GM12878 (cell line): ENCODE measurements around the gene AKNA. TPM values are rescaled to one million over a fixed set of nuclear protein-coding genes. Genes with fewer than 3 reads are reported as not detected.

Experiments
- BCL11A ChIP-seq: IDR thresholded peaks from 2 replicates; pipeline ENCODE4 v1.6.1; 2011; ENCODE audit warnings: low read depth, low read length
- BHLHE40 ChIP-seq, 2 experiments: fragments of 450-650 bp in 1 of 2; IDR thresholded peaks; 2 replicates each; pipeline ENCODE4 v1.6.1; 2011 to 2017; ENCODE audit warnings: low read depth in 2 of 2, borderline replicate concordance in 1 of 2, improper control_type of control experiment in 1 of 2, low read length in 1 of 2, mild to moderate bottlenecking in 1 of 2
- BMI1 ChIP-seq: fragments of 450-650 bp; IDR thresholded peaks from 2 replicates; pipeline ENCODE4 v1.6.1; 2016; ENCODE audit warnings: mild to moderate bottlenecking, moderate library complexity, borderline replicate concordance
- FOXM1 ChIP-seq: IDR thresholded peaks from 2 replicates; pipeline ENCODE4 v1.6.1; 2012; ENCODE audit warnings: low read depth, mild to moderate bottlenecking, inconsistent platforms, low read length, moderate library complexity
- LARP7 ChIP-seq: fragments of 450-650 bp; IDR thresholded peaks from 2 replicates; pipeline ENCODE4 v1.6.1; 2017; ENCODE audit warnings: mild to moderate bottlenecking
- NFYA ChIP-seq: IDR thresholded peaks from 2 replicates; pipeline ENCODE4 v1.6.1; 2011; ENCODE audit warnings: low read depth, mild to moderate bottlenecking, low read length, improper control_type of control experiment, borderline replicate concordance
- NKRF ChIP-seq: fragments of 450-650 bp; conservative IDR thresholded peaks from 2 replicates; pipeline ENCODE4 v1.6.1; 2017; ENCODE audit warnings: mild to moderate bottlenecking, moderate library complexity
- PRDM15 ChIP-seq: fragments of 450-650 bp; formaldehyde crosslinking; IDR thresholded peaks from 2 replicates; pipeline ENCODE4 v1.4.0; 2020; ENCODE audit warnings: mild to moderate bottlenecking, moderate library complexity
- SIX5 ChIP-seq: IDR thresholded peaks from 2 replicates; pipeline ENCODE4 v1.6.1; 2011; ENCODE audit warnings: mild to moderate bottlenecking, low read depth, low read length, moderate library complexity; ENCODE audit not compliant: severe bottlenecking
- SREBF2 ChIP-seq: IDR thresholded peaks from 2 replicates; pipeline ENCODE4 v1.6.1; 2012; ENCODE audit warnings: mild to moderate bottlenecking, low read length
- ZBED1 ChIP-seq: IDR thresholded peaks from 2 replicates; pipeline ENCODE4 v1.6.1; 2016; ENCODE audit warnings: borderline replicate concordance
- ZNF622 ChIP-seq: fragments of 450-650 bp; IDR thresholded peaks from 2 replicates; pipeline ENCODE4 v1.6.1; 2017; ENCODE audit warnings: mild to moderate bottlenecking, inconsistent platforms
- ZNF687 ChIP-seq: fragments of 450-650 bp; IDR thresholded peaks from 2 replicates; pipeline ENCODE4 v1.6.1; 2017; ENCODE audit warnings: mild to moderate bottlenecking, moderate library complexity
- polyA plus RNA-seq, 11 experiments: library from polyadenylated mRNA; depleted of rRNA in 4 of 11; unstranded in 6 of 11; stranded (reverse) in 5 of 11; fragments of >200 nt; fragmentation: Nextera tagmentation in 4 of 11; fragmentation: Illumina TruSeq in 1 of 11; extraction: Ambion mirVana in 4 of 11; extraction: Trizol in 1 of 11; gene quantifications; 1 replicate in 1 of 11; 2 replicates in 10 of 11; pipeline versions ENCODE4 v1.2.1 to v1.2.3, GENCODE V29; 2011 to 2016; ENCODE audit warnings: inconsistent platforms in 2 of 11, missing spikeins in 2 of 11, low read depth in 1 of 11
- total RNA-seq, 4 experiments: library from RNA; depleted of rRNA in 3 of 4; stranded (reverse); fragments of >200 nt in 3 of 4; fragmentation: Illumina TruSeq in 1 of 4; extraction: Trizol in 1 of 4; gene quantifications; 2 replicates each; pipeline versions ENCODE4 v1.2.1 to v1.2.3, GENCODE V29; 2013 to 2021
- TF ChIP-seq, protein P1 (sequence below): fragments of 450-650 bp; IDR thresholded peaks from 2 replicates; pipeline ENCODE4 v1.6.1; 2017; ENCODE audit warnings: mild to moderate bottlenecking, moderate library complexity
- TF ChIP-seq, protein P2 (sequence below): IDR thresholded peaks from 2 replicates; pipeline ENCODE4 v1.6.1; 2012; ENCODE audit warnings: low read depth, low read length, improper control_type of control experiment

AKNA gene
- total and polyA plus RNA-seq, 10 of the 15 experiments (the other 5 are each of a cell fraction or from before 2014, with no cell fraction given), result 1.6 to 132 (median 35.3) TPM

DNA sequence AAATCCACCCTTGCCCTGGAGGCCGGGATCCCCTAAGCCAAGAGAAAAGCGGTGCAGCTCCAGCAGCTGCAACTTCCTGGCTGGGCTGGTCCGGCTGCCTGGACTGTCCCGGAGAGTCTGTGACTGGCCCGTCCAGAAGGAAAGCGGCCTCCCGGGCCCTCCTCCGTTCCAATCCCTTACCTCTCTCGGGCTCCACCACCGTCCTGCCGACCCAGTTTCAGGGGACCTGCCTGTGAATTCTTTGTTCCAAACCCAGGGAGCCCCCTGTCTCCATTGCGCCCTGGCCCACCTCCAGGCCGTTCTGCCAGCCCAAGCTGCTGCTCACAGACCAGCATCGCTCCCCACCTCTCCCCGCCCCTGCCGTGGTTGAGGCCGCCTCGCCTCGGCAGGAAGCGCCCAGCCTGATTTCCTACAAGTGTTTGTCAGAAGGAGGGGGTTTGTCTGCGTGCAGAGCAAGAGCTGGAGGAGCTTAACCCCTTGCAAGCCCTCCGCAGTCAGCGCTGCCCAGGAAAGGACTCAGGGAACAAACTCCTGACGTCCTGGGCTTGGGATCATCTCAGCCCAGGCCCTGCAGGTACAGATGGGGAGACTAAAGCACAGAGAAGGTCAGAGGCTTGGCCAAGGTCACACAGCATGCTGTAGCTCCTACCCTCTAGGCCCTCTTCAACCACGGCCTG lies at the start of gene AKNA (continued):
- TF ChIP-seq BHLHE40 (IDR thresholded peaks at IDR 0.05; ENCODE audit: borderline replicate concordance in 1 of 2, low read depth in 2 of 2, low read length in 1 of 2) (peak in 1 of 2 experiments; percentile 39; a peak in 1 of 4 replicates), PRDM15 (CRISPR knock-in tag) (no peak), LARP7 (peak; percentile 47; the same call in 1 of the 2 replicates), BCL11A (no peak), NFYA (no peak), FOXM1 (no peak), ZNF687 (peak; percentile 89), SIX5 (no peak), ZNF622 (no peak), ZBED1 (no peak), NKRF (peak; percentile 38; the same call in 1 of the 2 replicates), SREBF2 (no peak), BMI1 (no peak)
- TF ChIP-seq, protein P1, sequence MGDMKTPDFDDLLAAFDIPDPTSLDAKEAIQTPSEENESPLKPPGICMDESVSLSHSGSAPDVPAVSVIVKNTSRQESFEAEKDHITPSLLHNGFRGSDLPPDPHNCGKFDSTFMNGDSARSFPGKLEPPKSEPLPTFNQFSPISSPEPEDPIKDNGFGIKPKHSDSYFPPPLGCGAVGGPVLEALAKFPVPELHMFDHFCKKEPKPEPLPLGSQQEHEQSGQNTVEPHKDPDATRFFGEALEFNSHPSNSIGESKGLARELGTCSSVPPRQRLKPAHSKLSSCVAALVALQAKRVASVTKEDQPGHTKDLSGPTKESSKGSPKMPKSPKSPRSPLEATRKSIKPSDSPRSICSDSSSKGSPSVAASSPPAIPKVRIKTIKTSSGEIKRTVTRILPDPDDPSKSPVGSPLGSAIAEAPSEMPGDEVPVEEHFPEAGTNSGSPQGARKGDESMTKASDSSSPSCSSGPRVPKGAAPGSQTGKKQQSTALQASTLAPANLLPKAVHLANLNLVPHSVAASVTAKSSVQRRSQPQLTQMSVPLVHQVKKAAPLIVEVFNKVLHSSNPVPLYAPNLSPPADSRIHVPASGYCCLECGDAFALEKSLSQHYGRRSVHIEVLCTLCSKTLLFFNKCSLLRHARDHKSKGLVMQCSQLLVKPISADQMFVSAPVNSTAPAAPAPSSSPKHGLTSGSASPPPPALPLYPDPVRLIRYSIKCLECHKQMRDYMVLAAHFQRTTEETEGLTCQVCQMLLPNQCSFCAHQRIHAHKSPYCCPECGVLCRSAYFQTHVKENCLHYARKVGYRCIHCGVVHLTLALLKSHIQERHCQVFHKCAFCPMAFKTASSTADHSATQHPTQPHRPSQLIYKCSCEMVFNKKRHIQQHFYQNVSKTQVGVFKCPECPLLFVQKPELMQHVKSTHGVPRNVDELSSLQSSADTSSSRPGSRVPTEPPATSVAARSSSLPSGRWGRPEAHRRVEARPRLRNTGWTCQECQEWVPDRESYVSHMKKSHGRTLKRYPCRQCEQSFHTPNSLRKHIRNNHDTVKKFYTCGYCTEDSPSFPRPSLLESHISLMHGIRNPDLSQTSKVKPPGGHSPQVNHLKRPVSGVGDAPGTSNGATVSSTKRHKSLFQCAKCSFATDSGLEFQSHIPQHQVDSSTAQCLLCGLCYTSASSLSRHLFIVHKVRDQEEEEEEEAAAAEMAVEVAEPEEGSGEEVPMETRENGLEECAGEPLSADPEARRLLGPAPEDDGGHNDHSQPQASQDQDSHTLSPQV, result no peak
- TF ChIP-seq, protein P2, sequence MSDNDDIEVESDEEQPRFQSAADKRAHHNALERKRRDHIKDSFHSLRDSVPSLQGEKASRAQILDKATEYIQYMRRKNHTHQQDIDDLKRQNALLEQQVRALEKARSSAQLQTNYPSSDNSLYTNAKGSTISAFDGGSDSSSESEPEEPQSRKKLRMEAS, result no peak
